ENCODE data around the gene PAX2.

PAX2 gene

GRCh38 chr10:100761191-100761590, 15.8 kb downstream of the PAX2 start:
- H3K4me3 ChIP-seq (ENCODE audit: low read depth, low read length): no peak overlapping the region
- TF ChIP-seq, protein P1, sequence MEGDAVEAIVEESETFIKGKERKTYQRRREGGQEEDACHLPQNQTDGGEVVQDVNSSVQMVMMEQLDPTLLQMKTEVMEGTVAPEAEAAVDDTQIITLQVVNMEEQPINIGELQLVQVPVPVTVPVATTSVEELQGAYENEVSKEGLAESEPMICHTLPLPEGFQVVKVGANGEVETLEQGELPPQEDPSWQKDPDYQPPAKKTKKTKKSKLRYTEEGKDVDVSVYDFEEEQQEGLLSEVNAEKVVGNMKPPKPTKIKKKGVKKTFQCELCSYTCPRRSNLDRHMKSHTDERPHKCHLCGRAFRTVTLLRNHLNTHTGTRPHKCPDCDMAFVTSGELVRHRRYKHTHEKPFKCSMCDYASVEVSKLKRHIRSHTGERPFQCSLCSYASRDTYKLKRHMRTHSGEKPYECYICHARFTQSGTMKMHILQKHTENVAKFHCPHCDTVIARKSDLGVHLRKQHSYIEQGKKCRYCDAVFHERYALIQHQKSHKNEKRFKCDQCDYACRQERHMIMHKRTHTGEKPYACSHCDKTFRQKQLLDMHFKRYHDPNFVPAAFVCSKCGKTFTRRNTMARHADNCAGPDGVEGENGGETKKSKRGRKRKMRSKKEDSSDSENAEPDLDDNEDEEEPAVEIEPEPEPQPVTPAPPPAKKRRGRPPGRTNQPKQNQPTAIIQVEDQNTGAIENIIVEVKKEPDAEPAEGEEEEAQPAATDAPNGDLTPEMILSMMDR (IDR thresholded peaks at IDR 0.05; ENCODE audit: control insufficient read depth, extremely low read depth, insufficient read depth): no peak
- no peak for DNase-seq (ENCODE audit: low read depth)

DNA sequence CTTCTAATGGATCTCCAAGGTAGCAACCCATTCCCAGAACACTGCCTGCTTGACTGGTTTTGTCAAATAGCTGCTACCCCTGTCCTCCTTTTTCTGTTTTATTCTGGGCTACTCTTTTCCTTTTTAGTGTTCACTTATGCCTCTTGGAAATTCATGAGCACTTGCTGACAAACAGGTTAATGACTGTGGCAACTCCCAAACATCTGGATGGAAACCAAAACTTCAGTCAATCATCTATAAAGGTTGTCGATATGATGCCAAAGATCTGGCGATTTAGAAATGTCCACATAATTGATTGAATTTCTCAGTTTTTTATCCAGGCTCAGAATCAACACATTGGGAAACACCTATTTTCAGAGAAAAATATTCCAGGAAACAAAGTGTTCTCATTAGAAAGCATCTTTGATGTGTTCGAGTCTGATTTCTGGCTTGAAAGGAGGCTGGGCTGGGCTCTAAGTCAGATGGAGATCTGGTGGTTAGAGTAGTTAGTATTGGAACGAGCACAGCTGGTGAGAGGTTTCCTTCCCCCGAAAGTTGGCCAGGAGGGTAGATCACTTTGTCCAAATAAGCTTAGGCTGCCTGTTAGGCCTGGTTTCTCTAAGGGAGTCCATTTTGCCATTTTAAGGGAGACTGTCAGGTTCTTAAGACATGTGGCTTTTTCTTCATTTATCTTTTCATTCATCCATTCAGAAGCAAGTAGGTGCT, 17.8 kb downstream of the PAX2 start:
- TF ChIP-seq, protein P1 (IDR thresholded peaks at IDR 0.05; ENCODE audit: control insufficient read depth, extremely low read depth, insufficient read depth): no peak
- H3K4me3 ChIP-seq (ENCODE audit: low read depth, low read length): no peak overlapping the region
- no peak for DNase-seq (ENCODE audit: low read depth)

DNA sequence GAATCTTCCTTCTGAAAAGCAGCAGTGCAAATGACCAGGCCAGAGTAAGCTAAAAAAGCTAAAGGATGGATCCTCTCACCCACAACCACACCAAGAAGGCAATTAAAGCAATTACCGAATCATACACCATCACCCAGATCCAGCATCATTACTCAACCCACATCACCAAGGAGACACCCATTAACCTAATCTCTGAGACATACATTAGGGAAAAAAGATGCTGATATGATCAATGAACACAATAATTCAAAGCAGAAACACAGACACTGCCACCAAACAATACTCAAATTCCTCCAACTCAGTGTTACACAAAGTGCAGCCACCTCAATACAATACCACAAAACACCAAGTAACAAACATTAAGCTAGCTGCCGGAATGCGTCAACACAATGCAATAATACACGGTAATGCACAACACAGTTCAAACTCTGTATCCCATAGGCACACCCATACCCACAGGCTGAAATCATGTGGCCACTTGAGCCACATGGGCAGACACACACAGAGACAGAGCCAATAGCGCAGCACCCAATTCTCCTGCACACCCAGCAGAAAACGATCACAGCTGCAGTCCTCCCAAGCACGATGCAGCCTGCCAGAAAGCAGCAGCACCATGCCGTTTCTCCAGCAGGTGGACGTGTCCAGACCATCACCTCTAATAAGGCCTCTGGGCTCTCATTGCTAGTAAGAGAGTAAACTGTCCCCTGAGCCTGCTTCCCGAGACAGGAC, 21.5 kb downstream of the PAX2 start:
- H3K4me3 ChIP-seq (ENCODE audit: low read depth, low read length): no peak overlapping the region
- TF ChIP-seq, protein P1 (IDR thresholded peaks at IDR 0.05; ENCODE audit: control insufficient read depth, extremely low read depth, insufficient read depth): no peak
- DNase-seq (ENCODE audit: low read depth): no peak

- TF ChIP-seq, protein P1 (IDR thresholded peaks at IDR 0.05; ENCODE audit: control insufficient read depth, extremely low read depth, insufficient read depth): no peak
- no peak for DNase-seq (ENCODE audit: low read depth)
- H3K4me3 ChIP-seq (ENCODE audit: low read depth, low read length): no peak overlapping the region
These were observed 22.0 kb downstream of the PAX2 start for GRCh38 chr10:100767422-100767775.

GRCh38 chr10:100769481-100769880, 24.1 kb downstream of the PAX2 start:
- TF ChIP-seq, protein P1 (IDR thresholded peaks at IDR 0.05; ENCODE audit: control insufficient read depth, extremely low read depth, insufficient read depth): no peak
- no peak overlapping the region for H3K4me3 ChIP-seq (ENCODE audit: low read depth, low read length)
- no peak for DNase-seq (ENCODE audit: low read depth)

GRCh38 chr10:100773646-100774045, 28.3 kb downstream of the PAX2 start:
- no peak for DNase-seq (ENCODE audit: low read depth)
- TF ChIP-seq, protein P1 (IDR thresholded peaks at IDR 0.05; ENCODE audit: control insufficient read depth, extremely low read depth, insufficient read depth): no peak
- H3K4me3 ChIP-seq (ENCODE audit: low read depth, low read length): no peak overlapping the region
